ENCODE measurements around the gene CAP2.

- TF ChIP-seq REST (IDR thresholded peaks at IDR 0.05; ENCODE audit: insufficient read depth in 1 of 2, low read depth in 2 of 2, low read length in 2 of 2) (no peak), POLR2AphosphoS5 (IDR thresholded peaks at IDR 0.05; ENCODE audit: low read depth, low read length) (no peak), SIN3A (IDR thresholded peaks at IDR 0.05; ENCODE audit: borderline replicate concordance, insufficient read depth, low read length) (no peak)
Measured at GRCh38 chr6:17584241-17584803, 190.9 kb downstream of the CAP2 start.
